HepG2 (cell line): ENCODE measurements around the gene CELSR3. TPM values are rescaled to one million over a fixed set of nuclear protein-coding genes. Genes with fewer than 3 reads are reported as not detected.

Experiments used
- CBX2 ChIP-seq, 2 experiments: fragments of 200-600 bp in 1 of 2; sonication (generic); formaldehyde crosslinking in 1 of 2; IDR thresholded peaks; 2 replicates each; pipeline versions ENCODE4 v1.7.0 to v1.8.1; 2018 to 2022; ENCODE audit warnings: low read depth in 2 of 2, low read length in 1 of 2, mild to moderate bottlenecking in 1 of 2, missing genetic modification reagents in 1 of 2
- CERS6 ChIP-seq: sonication (generic); formaldehyde crosslinking; IDR thresholded peaks from 2 replicates; pipeline ENCODE4 v1.5.0; 2020; ENCODE audit warnings: missing genetic modification reagents
- CREB1 ChIP-seq, 2 experiments: fragments of 450-650 bp in 1 of 2; IDR thresholded peaks; 2 replicates each; pipeline ENCODE4 v1.6.1; 2016 to 2017; ENCODE audit warnings: control low read depth in 1 of 2, mild to moderate bottlenecking in 1 of 2, missing compliant biosample characterization in 1 of 2, missing genetic modification characterization in 1 of 2
- CSRNP1 ChIP-seq: sonication (generic); formaldehyde crosslinking; IDR thresholded peaks from 2 replicates; pipeline ENCODE4 v1.8.1; 2023; ENCODE audit warnings: mild to moderate bottlenecking, missing genetic modification reagents
- HMGXB4 ChIP-seq, 2 experiments: sonication (generic) in 1 of 2; formaldehyde crosslinking in 1 of 2; IDR thresholded peaks; 2 replicates each; pipeline versions ENCODE4 v1.4.0 to v1.6.1; 2018 to 2020; ENCODE audit warnings: missing genetic modification reagents in 2 of 2, borderline replicate concordance in 1 of 2, low read depth in 1 of 2, mild to moderate bottlenecking in 1 of 2, missing biosample characterization in 1 of 2
- KLF11 ChIP-seq: IDR thresholded peaks from 2 replicates; pipeline ENCODE4 v1.6.1; 2016; ENCODE audit warnings: missing compliant biosample characterization
- LCORL ChIP-seq, 2 experiments: fragments of 450-650 bp in 1 of 2; sonication (generic) in 1 of 2; formaldehyde crosslinking in 1 of 2; IDR thresholded peaks; 2 replicates each; pipeline versions ENCODE4 v1.5.0 to v1.6.1; 2017 to 2020; ENCODE audit warnings: antibody characterized with exemption in 1 of 2, missing genetic modification reagents in 1 of 2
- MNT ChIP-seq: fragments of 450-650 bp; IDR thresholded peaks from 2 replicates; pipeline ENCODE4 v1.6.1; 2016
- NFIC ChIP-seq: IDR thresholded peaks from 2 replicates; pipeline ENCODE4 v1.6.1; 2012; ENCODE audit warnings: mild to moderate bottlenecking, low read length, inconsistent platforms
- SNRNP70 ChIP-seq: fragments of 200-400 bp; formaldehyde crosslinking; IDR thresholded peaks from 2 replicates; pipeline ENCODE4 v1.6.1; 2017; ENCODE audit warnings: mild to moderate bottlenecking, low read depth, low read length, moderate library complexity
- TMF1 ChIP-seq: sonication (generic); formaldehyde crosslinking; IDR thresholded peaks from 2 replicates; pipeline ENCODE4 v1.8.1; 2022; ENCODE audit warnings: low read depth, missing genetic modification reagents
- TRIM22 ChIP-seq: fragments of 450-650 bp; IDR thresholded peaks from 2 replicates; pipeline ENCODE4 v1.6.1; 2017
- YEATS4 ChIP-seq: sonication (generic); formaldehyde crosslinking; IDR thresholded peaks from 2 replicates; pipeline ENCODE4 v1.4.0; 2020; ENCODE audit warnings: missing genetic modification reagents, borderline replicate concordance
- ZKSCAN1 ChIP-seq: fragments of 150-350 bp; IDR thresholded peaks from 2 replicates; pipeline ENCODE4 v1.6.1; 2014; ENCODE audit warnings: low read length
- ZNF143 ChIP-seq: sonication (generic); formaldehyde crosslinking; IDR thresholded peaks from 2 replicates; pipeline ENCODE4 v1.4.0; 2020; ENCODE audit warnings: missing genetic modification reagents
- ZNF30 ChIP-seq: sonication (generic); formaldehyde crosslinking; IDR thresholded peaks from 2 replicates; pipeline ENCODE4 v1.5.0; 2020; ENCODE audit warnings: mild to moderate bottlenecking, missing genetic modification reagents
- ZNF468 ChIP-seq: sonication (generic); formaldehyde crosslinking; IDR thresholded peaks from 2 replicates; pipeline ENCODE4 v1.8.0; 2022; ENCODE audit warnings: mild to moderate bottlenecking, moderate library complexity, missing genetic modification reagents
- ZNF589 ChIP-seq: sonication (generic); formaldehyde crosslinking; conservative IDR thresholded peaks from 2 replicates; pipeline ENCODE4 v1.8.0; 2022; ENCODE audit warnings: mild to moderate bottlenecking, moderate library complexity, missing genetic modification reagents
- ZNF713 ChIP-seq: sonication (generic); formaldehyde crosslinking; IDR thresholded peaks from 2 replicates; pipeline ENCODE4 v1.4.0; 2020; ENCODE audit warnings: mild to moderate bottlenecking, missing genetic modification reagents
- ZNF878 ChIP-seq: sonication (generic); formaldehyde crosslinking; IDR thresholded peaks from 2 replicates; pipeline ENCODE4 v1.8.1; 2023; ENCODE audit warnings: mild to moderate bottlenecking, missing genetic modification reagents, moderate library complexity
- ZZZ3 ChIP-seq: sonication (generic); formaldehyde crosslinking; IDR thresholded peaks from 2 replicates; pipeline ENCODE4 v1.4.0; 2020; ENCODE audit warnings: missing genetic modification reagents, mild to moderate bottlenecking, borderline replicate concordance
- polyA plus RNA-seq, 8 experiments: library from polyadenylated mRNA; depleted of rRNA in 3 of 8; stranded (reverse) in 7 of 8; unstranded in 1 of 8; fragments of >200 nt; fragmentation: Illumina TruSeq in 4 of 8; extraction: Trizol in 4 of 8; gene quantifications; 2 replicates each; pipeline versions ENCODE4 v1.2.1 to v1.2.3, GENCODE V29; 2011 to 2016; ENCODE audit warnings: low read depth in 4 of 8, missing spikeins in 1 of 8, mixed read lengths in 1 of 8; ENCODE audit not compliant: insufficient read depth in 1 of 8
- total RNA-seq, 5 experiments: library from RNA; depleted of rRNA; stranded (reverse); fragments of >200 nt; fragmentation: Illumina TruSeq; extraction: Trizol; gene quantifications; 2 replicates each; pipeline ENCODE4 v1.2.3, GENCODE V29; 2016; ENCODE audit warnings: low read depth in 1 of 5

CELSR3 gene
- total and polyA plus RNA-seq, 2 of the 13 experiments (the other 11 are each of a cell fraction or from before 2014, with no cell fraction given) = 5.4 to 6.7 TPM

- TF ChIP-seq KLF11 (no peak), ZNF878 (CRISPR knock-in tag) (peak; percentile 95), ZZZ3 (0 out of 2 replicates have a peak, but pooled peaks have one; percentile 61), MNT (peak; percentile 90), ZNF589 (CRISPR knock-in tag) (0 out of 2 replicates have a peak, but pooled peaks have one; percentile 45), ZNF713 (CRISPR knock-in tag) (peak; percentile 80; the same call in 1 of the 2 replicates), NFIC (no peak), CSRNP1 (CRISPR knock-in tag) (no peak; the same call in 1 of the 2 replicates), ZNF30 (CRISPR knock-in tag) (no peak), TRIM22 (no peak), ZKSCAN1 (no peak), HMGXB4 (CRISPR knock-in tag; IDR thresholded peaks at IDR 0.05; ENCODE audit: borderline replicate concordance in 1 of 2, low read depth in 1 of 2) (peak in 1 of 2 experiments; percentile 48; a peak in 2 of 4 replicates), CBX2 (IDR thresholded peaks at IDR 0.05; ENCODE audit: low read depth, low read length) (no peak), CBX2 (CRISPR knock-in tag; IDR thresholded peaks at IDR 0.05; ENCODE audit: low read depth) (no peak), TMF1 (CRISPR knock-in tag) (no peak; the same call in 1 of the 2 replicates), ZNF143 (CRISPR knock-in tag) (no peak), CERS6 (CRISPR knock-in tag) (no peak), LCORL (IDR thresholded peaks at IDR 0.05) (no peak), LCORL (CRISPR knock-in tag; IDR thresholded peaks at IDR 0.05) (peak; percentile 57; the same call in 1 of the 2 replicates), YEATS4 (CRISPR knock-in tag) (peak; percentile 88; the same call in 1 of the 2 replicates), SNRNP70 (no peak), CREB1 (IDR thresholded peaks at IDR 0.05) (peak; percentile 87), CREB1 (CRISPR knock-in tag; IDR thresholded peaks at IDR 0.05) (peak; percentile 92), ZNF468 (no peak)
Measured at GRCh38 chr3:48663489-48664312, 1.0 kb upstream of the CELSR3 start (continued).
